HepG2 (cell line): ENCODE data around the gene UNC13D. TPM values are rescaled to one million over a fixed set of nuclear protein-coding genes. Genes with fewer than 3 reads are reported as not detected.

Source experiments
- polyA plus RNA-seq, 8 experiments: library from polyadenylated mRNA; depleted of rRNA in 3 of 8; stranded (reverse) in 7 of 8; unstranded in 1 of 8; fragments of >200 nt; fragmentation: Illumina TruSeq in 4 of 8; extraction: Trizol in 4 of 8; gene quantifications; 2 replicates each; pipeline versions ENCODE4 v1.2.1 to v1.2.3, GENCODE V29; 2011 to 2016; ENCODE audit warnings: low read depth in 4 of 8, missing spikeins in 1 of 8, mixed read lengths in 1 of 8; ENCODE audit not compliant: insufficient read depth in 1 of 8
- total RNA-seq, 5 experiments: library from RNA; depleted of rRNA; stranded (reverse); fragments of >200 nt; fragmentation: Illumina TruSeq; extraction: Trizol; gene quantifications; 2 replicates each; pipeline ENCODE4 v1.2.3, GENCODE V29; 2016; ENCODE audit warnings: low read depth in 1 of 5
- TF ChIP-seq, protein P1 (sequence below), 2 experiments: sonication (generic) in 1 of 2; formaldehyde crosslinking in 1 of 2; IDR thresholded peaks; 2 replicates each; pipeline versions ENCODE4 v1.4.0 to v1.6.1; 2018 to 2020; ENCODE audit warnings: missing genetic modification reagents in 2 of 2, borderline replicate concordance in 1 of 2, low read depth in 1 of 2, mild to moderate bottlenecking in 1 of 2, missing biosample characterization in 1 of 2
- TF ChIP-seq, protein P2 (sequence below): sonication (generic); formaldehyde crosslinking; IDR thresholded peaks from 2 replicates; pipeline ENCODE4 v1.8.1; 2023; ENCODE audit warnings: mild to moderate bottlenecking, moderate library complexity, missing genetic modification reagents
- TF ChIP-seq, protein P3 (sequence below): sonication (generic); formaldehyde crosslinking; IDR thresholded peaks from 2 replicates; pipeline ENCODE4 v1.8.0; 2022; ENCODE audit warnings: mild to moderate bottlenecking, missing genetic modification reagents; ENCODE audit not compliant: insufficient replicate concordance

UNC13D gene
- total and polyA plus RNA-seq, 2 of the 13 experiments (the other 11 are each of a cell fraction or from before 2014, with no cell fraction given): 29.7 to 42.7 TPM

DNA sequence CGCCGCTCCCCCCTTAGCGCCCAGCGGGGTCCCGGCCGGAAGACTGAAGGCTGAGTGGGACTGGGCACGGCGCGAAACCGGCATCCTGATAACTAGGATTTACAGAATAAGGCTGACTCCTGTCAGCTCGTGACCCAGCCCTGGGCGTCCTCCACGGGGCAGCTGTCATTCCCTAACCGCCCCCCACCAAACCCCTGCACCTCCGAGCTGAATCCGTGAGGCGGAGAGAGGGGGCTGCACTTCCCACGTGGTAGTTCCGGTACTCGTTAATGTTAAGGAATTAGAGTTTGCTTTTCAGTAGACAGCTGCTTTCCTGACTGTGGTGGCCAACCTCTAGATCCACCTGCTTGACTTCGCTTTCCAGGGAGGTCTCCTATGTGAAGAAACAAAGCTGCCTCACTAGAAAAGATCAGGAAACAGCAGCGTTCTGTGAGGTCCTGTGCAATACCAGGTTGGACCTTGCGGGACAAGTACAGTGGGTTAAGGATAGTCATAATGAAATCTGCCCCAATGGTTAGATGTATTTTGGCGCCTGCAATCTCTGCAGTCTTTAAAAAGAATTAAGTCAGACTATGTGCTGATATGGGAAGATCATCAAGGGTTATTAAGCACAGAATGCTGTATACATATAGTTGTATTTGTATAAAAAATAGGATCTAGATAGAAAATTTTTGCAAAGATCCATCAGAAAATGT is 12.0 kb upstream of the UNC13D start (continued):
- TF ChIP-seq, protein P1, sequence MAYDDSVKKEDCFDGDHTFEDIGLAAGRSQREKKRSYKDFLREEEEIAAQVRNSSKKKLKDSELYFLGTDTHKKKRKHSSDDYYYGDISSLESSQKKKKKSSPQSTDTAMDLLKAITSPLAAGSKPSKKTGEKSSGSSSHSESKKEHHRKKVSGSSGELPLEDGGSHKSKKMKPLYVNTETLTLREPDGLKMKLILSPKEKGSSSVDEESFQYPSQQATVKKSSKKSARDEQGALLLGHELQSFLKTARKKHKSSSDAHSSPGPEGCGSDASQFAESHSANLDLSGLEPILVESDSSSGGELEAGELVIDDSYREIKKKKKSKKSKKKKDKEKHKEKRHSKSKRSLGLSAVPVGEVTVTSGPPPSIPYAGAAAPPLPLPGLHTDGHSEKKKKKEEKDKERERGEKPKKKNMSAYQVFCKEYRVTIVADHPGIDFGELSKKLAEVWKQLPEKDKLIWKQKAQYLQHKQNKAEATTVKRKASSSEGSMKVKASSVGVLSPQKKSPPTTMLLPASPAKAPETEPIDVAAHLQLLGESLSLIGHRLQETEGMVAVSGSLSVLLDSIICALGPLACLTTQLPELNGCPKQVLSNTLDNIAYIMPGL (CRISPR knock-in tag; IDR thresholded peaks at IDR 0.05; ENCODE audit: borderline replicate concordance in 1 of 2, low read depth in 1 of 2): peak in 1 of 2 experiments; percentile 52; a peak in 1 of 4 replicates
- TF ChIP-seq, protein P2, sequence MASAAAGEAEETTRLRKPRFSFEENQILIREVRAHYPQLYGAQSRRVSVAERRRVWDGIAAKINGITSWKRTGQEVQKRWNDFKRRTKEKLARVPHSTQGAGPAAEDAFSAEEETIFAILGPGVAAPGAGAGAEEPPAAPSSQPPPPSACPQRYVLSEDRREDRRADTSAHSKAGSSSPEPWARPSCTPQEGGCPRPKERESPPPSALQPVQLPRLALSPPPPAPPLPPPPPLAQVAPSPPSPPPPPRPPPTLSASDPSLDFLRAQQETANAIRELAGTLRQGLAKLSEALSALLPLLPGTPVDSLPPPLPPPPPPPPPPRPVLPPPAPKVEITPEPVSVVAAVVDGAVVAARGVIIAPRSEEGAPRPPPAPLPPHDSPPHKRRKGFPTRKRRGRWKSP (CRISPR knock-in tag): peak; percentile 48; the same call in 1 of the 2 replicates
- TF ChIP-seq, protein P3, sequence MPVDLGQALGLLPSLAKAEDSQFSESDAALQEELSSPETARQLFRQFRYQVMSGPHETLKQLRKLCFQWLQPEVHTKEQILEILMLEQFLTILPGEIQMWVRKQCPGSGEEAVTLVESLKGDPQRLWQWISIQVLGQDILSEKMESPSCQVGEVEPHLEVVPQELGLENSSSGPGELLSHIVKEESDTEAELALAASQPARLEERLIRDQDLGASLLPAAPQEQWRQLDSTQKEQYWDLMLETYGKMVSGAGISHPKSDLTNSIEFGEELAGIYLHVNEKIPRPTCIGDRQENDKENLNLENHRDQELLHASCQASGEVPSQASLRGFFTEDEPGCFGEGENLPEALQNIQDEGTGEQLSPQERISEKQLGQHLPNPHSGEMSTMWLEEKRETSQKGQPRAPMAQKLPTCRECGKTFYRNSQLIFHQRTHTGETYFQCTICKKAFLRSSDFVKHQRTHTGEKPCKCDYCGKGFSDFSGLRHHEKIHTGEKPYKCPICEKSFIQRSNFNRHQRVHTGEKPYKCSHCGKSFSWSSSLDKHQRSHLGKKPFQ (CRISPR knock-in tag): peak; percentile 77
